HEK293T (cell line): ENCODE data around the gene ZNF516.

Source experiments
- CTCF ChIA-PET: fragments of 350-600 bp; formaldehyde crosslinking; extraction: SDS; loops from one replicate; lab custom pipeline; 2021; ENCODE audit warnings: antibody characterized with exemption, inconsistent platforms; lab: Yijun Ruan, JAX
- POLR2A ChIA-PET: fragments of 350-600 bp; formaldehyde crosslinking; extraction: SDS; loops from one replicate; lab custom pipeline; 2020; ENCODE audit warnings: antibody characterized with exemption, inconsistent platforms; lab: Yijun Ruan, JAX
- DNase-seq: peaks from one replicate; pipeline ENCODE4 v3.0.0; 2012; ENCODE audit warnings: mixed read lengths; ENCODE audit errors: extremely low spot score
- ARNT ChIP-seq: fragments of 450-650 bp; IDR thresholded peaks from 2 replicates; pipeline ENCODE4 v1.6.1; 2017; ENCODE audit warnings: mild to moderate bottlenecking
- BHLHE40 ChIP-seq: fragments of 450-650 bp; IDR thresholded peaks from 2 replicates; pipeline ENCODE4 v1.6.1; 2016; ENCODE audit warnings: mild to moderate bottlenecking, moderate library complexity, borderline replicate concordance
- CTBP1 ChIP-seq: fragments of 450-650 bp; IDR thresholded peaks from 2 replicates; pipeline ENCODE4 v1.6.1; 2016; ENCODE audit warnings: borderline replicate concordance
- ELF4 ChIP-seq: fragments of 450-650 bp; IDR thresholded peaks from 2 replicates; pipeline ENCODE4 v1.6.1; 2017; ENCODE audit warnings: antibody characterized with exemption
- FOXA1 ChIP-seq: fragments of 450-650 bp; IDR thresholded peaks from 2 replicates; pipeline ENCODE4 v1.6.1; 2016; ENCODE audit warnings: mild to moderate bottlenecking
- FOXK2 ChIP-seq: fragments of 450-650 bp; IDR thresholded peaks from 2 replicates; pipeline ENCODE4 v1.6.1; 2016; ENCODE audit warnings: mild to moderate bottlenecking
- FOXM1 ChIP-seq: fragments of 450-650 bp; IDR thresholded peaks from 2 replicates; pipeline ENCODE4 v1.6.1; 2017; ENCODE audit warnings: mild to moderate bottlenecking, borderline replicate concordance
- HDGF ChIP-seq: fragments of 450-650 bp; IDR thresholded peaks from 2 replicates; pipeline ENCODE4 v1.6.1; 2017; ENCODE audit warnings: antibody characterized with exemption, borderline replicate concordance
- L3MBTL2 ChIP-seq: fragments of 450-650 bp; conservative IDR thresholded peaks from 2 replicates; pipeline ENCODE4 v1.6.1; 2016; ENCODE audit warnings: mild to moderate bottlenecking
- LEF1 ChIP-seq: fragments of 450-650 bp; IDR thresholded peaks from 2 replicates; pipeline ENCODE4 v1.6.1; 2017; ENCODE audit warnings: mild to moderate bottlenecking, borderline replicate concordance
- NFRKB ChIP-seq: fragments of 450-650 bp; IDR thresholded peaks from 2 replicates; pipeline ENCODE4 v1.6.1; 2016; ENCODE audit warnings: mild to moderate bottlenecking, moderate library complexity
- PKNOX1 ChIP-seq: fragments of 450-650 bp; IDR thresholded peaks from 2 replicates; pipeline ENCODE4 v1.6.1; 2016
- SP1 ChIP-seq: fragments of 450-650 bp; IDR thresholded peaks from 2 replicates; pipeline ENCODE4 v1.6.1; 2017
- SUZ12 ChIP-seq: fragments of 450-650 bp; IDR thresholded peaks from 2 replicates; pipeline ENCODE4 v1.6.1; 2016; ENCODE audit warnings: mild to moderate bottlenecking
- TARDBP ChIP-seq: fragments of 450-650 bp; IDR thresholded peaks from 2 replicates; pipeline ENCODE4 v1.6.1; 2016
- ZNF384 ChIP-seq: fragments of 450-650 bp; IDR thresholded peaks from 2 replicates; pipeline ENCODE4 v1.6.1; 2016

Gene ZNF516

GRCh38 chr18:76374330-76375281 lies 120.4 kb downstream of the ZNF516 start:
- CTCF ChIA-PET, result no interaction called here
- POLR2A ChIA-PET, result no interaction called here
- DNase-seq, result no peak
- TF ChIP-seq FOXA1 (no peak), ZNF384 (no peak), LEF1 (no peak), FOXM1 (no peak), FOXK2 (no peak), ELF4 (no peak), PKNOX1 (no peak), ARNT (no peak)

- POLR2A ChIA-PET, result no interaction called here
- TF ChIP-seq HDGF (no peak), L3MBTL2 (no peak), NFRKB (no peak), TARDBP (no peak), FOXM1 (no peak), FOXA1 (no peak), BHLHE40 (no peak)
- no peak for DNase-seq
- CTCF ChIA-PET, result interaction anchor here (0.6 kb wide), 1 partner anchor 1905 kb away, joined by 4 read pairs; no protein-coding TSS in a partner anchor
These were observed 121.7 kb downstream of the ZNF516 start for GRCh38 chr18:76373297-76373696.

GRCh38 chr18:76371301-76372203 lies 123.5 kb downstream of the ZNF516 start:
- CTCF ChIA-PET, result no interaction called here
- POLR2A ChIA-PET, result no interaction called here
- no peak for TF ChIP-seq SUZ12
- TF ChIP-seq L3MBTL2, result no peak
- no peak for TF ChIP-seq NFRKB
- no peak for TF ChIP-seq HDGF
- no peak for TF ChIP-seq FOXK2
- TF ChIP-seq LEF1, result no peak
- DNase-seq, result no peak

- TF ChIP-seq SUZ12 (no peak), CTBP1 (no peak), FOXA1 (no peak), ZNF384 (no peak), PKNOX1 (no peak), BHLHE40 (no peak), FOXM1 (no peak), FOXK2 (no peak), TARDBP (no peak), HDGF (no peak)
- ChIA-PET CTCF (no interaction called here), POLR2A (no interaction called here)
- DNase-seq, result no peak
These were observed 124.4 kb downstream of the ZNF516 start for GRCh38 chr18:76370686-76371085.

- TF ChIP-seq FOXA1 (no peak), ZNF384 (no peak), SUZ12 (no peak), BHLHE40 (no peak), SP1 (no peak), LEF1 (no peak), HDGF (no peak), ELF4 (no peak), PKNOX1 (no peak), ARNT (no peak), CTBP1 (no peak), NFRKB (no peak)
- no peak for DNase-seq
- CTCF ChIA-PET, result no interaction called here
- POLR2A ChIA-PET, result no interaction called here
These were observed 124.8 kb downstream of the ZNF516 start for GRCh38 chr18:76370201-76370600.

GRCh38 chr18:76369791-76370190 lies 125.3 kb downstream of the ZNF516 start:
- CTCF ChIA-PET, result no interaction called here
- TF ChIP-seq L3MBTL2 (no peak), TARDBP (no peak), HDGF (no peak), PKNOX1 (no peak), FOXK2 (no peak), SUZ12 (no peak), FOXA1 (no peak), NFRKB (no peak), ELF4 (no peak), LEF1 (no peak), SP1 (no peak), ZNF384 (no peak), ARNT (no peak), BHLHE40 (no peak), FOXM1 (no peak), CTBP1 (no peak)
- no peak for DNase-seq
- POLR2A ChIA-PET, result no interaction called here
